HT-29 (cell line): Measurements from ENCODE around the gene TFF3. TPM values are rescaled to one million over a fixed set of nuclear protein-coding genes. Genes with fewer than 3 reads are reported as not detected.
A peak's percentile ranks its signal among the peaks of the same experiment; 100 is the strongest.

ENCODE experiments used
- DNase-seq: peaks from one replicate; pipeline ENCODE4 v3.0.0-alpha.2; 2015; ENCODE audit warnings: low spot score
- total RNA-seq: library from RNA; depleted of rRNA; stranded (reverse); fragments of >200 nt; shearing (Covaris generic); gene quantifications from 2 replicates; pipeline ENCODE4 v1.2.3, GENCODE V29; 2014; rRNA removed

Gene TFF3, protein sequence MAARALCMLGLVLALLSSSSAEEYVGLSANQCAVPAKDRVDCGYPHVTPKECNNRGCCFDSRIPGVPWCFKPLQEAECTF
- 58.5 and 71.8 TPM in 2 replicates for total RNA-seq

DNA sequence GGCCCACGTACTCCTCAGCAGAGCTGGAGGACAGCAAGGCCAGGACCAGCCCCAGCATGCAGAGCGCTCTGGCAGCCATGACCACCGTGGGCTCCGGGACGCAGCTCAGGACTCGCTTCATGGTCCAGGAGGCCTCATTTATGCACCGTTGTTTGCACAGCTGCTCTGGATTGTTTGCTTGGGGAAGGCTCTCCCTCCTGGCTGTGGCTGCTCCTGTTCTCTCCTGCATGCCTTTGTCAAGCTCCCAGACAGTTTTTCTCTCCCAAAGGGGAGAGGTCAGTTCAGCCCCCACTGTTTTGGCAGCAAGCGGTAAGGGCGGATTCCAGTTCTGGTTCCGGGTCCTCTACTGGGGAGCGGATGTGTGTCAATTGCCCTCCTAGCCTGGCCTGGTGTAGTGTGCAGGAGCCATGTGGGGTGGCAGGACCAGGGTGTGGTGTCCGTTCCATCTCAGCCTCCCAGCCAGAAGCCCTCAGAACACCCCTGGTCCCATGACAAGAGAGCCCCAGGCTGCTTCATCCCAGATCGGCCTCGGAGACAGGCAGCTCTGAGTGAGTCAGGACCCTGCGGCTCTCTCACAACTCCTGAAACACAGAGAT, at the start of gene TFF3:
TSS of gene TFF3 (minus strand) at position 114 of the 596 bp plus-strand sequence. CDS start at position 79, 35 bp downstream.
- peak; percentile 38 for DNase-seq

DNA sequence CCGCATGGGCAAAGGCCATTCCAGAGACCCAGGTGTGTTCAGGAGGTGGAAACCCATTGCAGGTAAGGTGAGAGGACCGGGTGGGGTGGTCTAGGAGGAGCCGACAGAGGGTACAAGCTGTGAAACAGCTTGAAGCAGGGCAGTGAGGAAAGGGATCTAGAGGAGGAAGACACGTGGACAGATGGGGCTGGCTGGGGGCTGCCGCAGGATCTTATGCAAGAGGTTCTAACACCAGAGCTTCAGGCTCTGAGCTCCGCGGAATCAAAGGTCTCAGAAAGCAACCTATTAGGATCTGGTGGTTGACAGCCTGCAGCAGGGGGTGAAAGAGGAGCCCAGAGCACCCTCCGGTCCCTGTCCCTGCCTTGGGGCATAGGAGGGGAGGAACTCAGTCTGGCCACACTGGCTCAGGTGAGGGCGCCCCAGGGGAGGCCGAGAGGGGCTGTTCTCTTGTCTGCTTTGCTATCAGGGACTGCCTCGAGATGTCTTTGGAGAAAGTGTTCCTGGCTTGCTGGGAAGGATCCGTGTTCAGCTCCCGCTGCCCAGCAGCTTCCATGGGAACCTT, 49.2 kb upstream of the TFF3 start:
- no peak for DNase-seq

DNA sequence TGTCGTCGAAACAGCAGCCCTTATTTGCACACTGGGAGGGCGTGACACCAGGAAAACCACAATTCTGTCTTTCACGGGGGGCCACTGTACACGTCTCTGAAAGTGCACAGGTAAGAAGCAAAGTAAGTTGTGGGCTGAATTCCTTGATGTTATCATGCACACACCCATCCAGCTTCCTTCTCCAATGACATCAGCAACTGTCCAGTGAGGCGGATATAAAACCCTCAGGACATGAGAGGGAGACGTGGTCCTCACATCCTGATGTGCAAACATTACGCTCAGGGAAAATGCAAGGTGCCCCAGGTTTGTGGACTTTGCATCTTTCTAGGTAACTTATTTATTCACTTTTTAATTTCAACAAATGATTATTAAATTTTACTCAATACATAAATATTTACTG, 48.1 kb upstream of the TFF3 start:
- DNase-seq: peak; percentile 23

DNA sequence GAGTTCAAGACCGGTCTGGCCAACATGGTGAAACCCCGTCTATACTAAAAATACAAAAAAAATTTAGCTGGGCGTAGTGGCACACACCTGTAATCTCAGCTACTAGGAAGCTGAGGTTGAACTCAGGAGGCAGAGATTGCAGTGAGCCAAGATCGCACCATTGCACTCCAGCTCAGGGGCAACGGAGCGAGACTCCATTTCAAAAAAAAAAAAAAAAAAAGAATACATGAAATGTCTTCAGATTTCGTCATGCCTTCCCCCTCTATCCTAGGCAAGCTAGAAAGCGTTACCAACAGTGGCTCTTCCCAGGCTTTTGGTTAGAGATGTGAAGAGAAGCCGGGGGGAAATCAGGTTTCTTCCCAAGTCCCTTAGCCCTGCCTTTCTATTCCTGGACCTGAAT, 47.5 kb upstream of the TFF3 start:
- DNase-seq: no peak

DNA sequence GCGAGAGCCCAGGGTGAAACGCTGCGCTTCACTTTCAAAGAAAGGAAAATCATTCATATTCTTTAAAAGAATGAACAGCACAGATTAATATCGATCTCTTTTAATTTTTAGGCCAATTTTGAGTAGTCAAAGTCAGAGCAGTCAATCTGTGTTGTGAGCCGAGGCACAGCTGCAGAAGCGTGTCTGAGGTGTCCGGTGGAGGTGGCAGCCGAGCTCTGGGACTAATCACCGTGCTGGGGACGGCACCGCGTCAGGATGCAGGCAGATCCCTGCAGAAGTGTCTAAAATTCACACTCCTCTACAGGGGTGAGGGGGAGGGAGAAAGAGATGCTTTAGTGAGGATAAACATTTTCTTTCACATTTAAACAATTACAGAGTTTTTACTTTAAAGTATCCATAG, 47.0 kb upstream of the TFF3 start:
- no peak for DNase-seq

DNA sequence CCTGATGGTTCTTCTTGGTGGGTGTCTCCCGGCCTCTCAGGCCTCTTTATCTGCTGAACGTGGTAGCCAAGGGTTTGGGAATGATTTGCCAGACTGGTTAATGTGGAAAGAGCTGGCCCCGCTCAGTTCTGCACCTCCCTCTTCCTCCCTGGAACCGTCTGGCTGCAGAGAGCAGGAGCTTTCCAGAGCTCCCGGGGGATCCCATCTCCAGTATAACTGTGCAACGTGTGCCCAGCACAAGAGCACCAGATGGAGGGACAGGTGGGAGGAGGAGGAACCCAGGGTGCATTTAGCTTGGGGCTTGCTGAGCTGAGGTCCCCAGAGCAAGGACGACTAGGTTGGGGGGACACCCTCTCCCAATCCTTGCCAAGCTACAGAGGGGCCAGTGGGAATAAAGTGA, 46.1 kb upstream of the TFF3 start:
- no peak for DNase-seq

DNA sequence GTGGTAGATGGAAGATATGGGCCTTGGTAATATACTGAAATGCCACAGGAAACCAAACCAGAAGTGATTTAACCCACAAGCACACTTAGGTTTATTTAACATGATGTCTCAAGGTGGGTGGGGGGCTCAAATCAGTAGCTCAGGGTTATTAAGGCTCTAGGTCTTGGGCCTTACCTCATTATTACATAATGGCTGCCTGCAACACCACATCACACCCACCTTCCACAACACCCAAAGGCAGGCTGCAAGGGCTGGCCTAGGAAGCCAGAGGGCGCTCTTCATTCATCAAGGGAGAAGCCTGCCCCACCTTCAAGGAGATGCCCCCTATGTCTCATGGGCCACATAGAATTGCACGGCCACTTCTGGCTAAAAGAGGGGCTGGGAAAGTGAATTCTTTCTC, 45.1 kb upstream of the TFF3 start:
- DNase-seq: peak; percentile 65

DNA sequence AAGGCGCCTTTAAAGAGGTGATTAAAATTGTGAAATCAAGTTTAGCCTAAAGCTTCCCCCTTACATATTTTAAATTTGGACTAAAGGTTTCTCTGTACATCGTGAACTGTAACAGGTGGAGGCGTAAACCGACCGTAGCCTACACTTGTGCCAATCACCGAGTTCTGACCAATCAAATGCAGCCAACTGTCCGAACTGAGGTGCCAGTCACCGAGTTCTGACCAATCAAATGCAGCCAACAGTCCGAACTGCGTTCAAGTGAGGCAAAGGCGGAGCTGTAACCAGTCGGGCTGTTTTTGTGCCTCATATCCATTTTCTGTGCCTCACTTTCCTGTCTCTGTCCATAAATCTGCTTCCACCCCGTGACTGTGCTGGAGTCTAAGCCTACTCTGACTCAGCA, 43.7 kb upstream of the TFF3 start:
- DNase-seq: no peak

DNA sequence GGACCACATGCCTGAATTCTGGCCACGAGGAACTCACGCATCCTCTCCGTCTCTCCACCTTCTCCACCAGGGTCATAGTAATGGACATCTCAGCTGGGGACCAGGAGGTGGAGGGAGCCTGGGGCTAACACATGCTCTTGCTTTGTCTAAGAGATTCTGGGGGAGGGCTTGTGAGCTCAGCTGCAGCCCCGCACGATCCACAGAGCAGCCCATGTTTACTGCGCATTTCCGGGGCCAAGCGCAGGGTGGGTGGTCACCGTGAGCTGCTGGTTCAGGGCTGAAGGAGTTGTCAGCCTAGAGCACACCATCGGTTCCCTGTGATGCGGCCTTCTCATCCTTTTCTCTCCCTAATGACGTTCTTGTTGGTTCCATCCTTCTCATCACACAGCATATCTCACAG, 43.1 kb upstream of the TFF3 start:
- DNase-seq: no peak

DNA sequence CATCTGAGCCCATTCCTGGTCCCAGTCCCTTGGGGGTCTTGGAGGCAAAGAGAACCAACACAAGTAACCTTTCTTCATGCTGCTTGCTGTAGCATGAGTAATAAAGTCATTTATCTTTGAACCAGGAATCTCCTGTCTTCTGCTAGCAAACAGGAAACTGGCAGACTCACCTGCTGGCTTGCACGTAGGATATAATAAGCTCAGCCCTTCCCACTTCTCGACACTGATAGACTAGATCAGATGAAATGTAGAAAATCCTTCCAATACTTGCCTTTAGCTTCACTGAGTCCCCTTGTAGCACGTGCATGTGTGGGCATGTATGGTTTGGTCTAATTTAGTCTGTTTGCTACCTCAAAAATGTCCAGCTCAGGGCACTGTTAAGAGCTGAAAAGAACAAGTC, 42.1 kb upstream of the TFF3 start:
- DNase-seq: no peak

DNA sequence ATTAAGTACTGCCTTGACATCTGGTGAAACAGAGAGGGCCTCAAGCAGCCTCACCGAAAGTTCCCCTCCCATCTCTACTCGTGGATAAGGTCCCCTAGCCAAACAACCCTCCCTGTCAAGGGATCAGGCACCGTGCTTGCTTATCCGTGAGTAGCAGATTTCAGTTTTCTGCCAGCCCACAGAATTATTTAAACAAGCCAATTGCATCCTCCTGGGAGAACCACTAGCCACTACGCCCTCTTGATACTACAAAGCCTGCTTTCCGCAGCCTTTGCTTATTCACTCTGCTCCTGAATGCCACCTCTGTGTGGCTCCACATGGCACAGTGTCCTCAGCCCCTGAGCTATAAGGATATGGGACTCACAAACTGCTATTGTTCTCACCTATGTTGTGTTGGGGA, 41.4 kb upstream of the TFF3 start:
- no peak for DNase-seq

DNA sequence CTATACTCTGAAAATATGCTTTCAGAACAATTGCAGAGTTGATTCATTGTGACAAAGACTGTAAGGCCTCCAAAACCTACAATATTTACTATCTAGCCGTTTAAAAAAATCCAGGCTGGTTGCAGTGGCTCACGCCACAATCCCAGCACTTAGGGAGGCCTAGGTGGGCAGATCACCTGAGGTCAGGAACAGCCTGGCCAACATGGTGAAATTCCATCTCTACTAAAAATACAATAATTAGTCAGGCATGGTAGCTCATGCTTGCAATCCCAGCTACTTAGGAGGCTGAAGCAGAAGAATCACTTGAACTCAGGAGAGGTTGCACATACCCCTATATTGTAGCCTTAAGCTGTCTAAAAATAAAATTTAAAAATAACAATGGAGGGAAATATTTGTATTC, 40.8 kb upstream of the TFF3 start:
- DNase-seq: no peak

DNA sequence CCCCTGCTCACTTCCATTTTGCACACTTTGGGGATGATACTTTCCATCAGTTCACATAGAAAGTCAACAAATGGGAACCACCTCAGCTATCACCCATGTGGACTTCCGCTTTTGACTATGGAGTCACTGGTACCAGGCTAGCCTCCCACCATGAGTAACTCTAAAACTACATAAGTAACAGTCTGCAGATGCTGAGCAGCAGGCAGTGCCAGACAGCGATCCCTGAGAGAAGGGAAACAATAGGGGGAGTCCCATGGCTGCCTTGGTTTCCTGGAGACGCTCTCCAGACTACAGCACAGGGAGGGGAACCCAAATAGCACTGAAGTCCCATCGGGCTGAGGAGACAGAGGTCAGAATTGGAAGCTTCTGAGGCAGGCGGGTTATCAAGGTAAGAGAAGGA, 38.4 kb upstream of the TFF3 start:
- no peak for DNase-seq

DNA sequence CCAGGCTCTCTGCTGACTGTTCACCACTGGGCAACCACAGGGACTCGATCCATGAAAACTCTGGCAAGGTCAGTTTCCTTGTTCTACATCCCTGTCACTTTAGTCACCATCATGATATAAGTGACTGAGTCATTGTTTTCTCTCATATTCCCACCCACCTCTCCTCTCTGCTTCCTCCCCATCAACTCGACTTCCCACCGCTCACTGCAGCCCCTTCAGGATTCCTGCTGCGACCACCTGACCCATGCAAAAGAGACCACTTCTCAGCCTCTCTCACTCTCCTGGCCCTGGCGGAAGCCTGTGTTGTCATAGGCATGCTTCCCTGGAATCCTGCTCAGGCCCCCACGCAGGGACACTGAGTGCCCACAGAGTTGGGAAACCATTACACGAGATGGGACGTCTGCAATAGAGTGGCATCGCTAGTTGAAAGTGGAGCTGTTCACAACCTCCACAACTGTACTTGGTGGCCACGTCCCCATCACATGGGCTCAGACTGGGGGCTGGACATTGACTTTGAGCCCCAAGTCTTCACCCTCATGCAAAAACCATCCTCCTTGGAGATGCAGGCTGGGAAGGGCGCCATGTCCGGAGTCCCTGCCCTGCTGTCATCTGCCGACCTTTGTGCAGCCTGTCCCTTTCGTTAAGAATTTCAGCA, 37.4 kb upstream of the TFF3 start:
- no peak for DNase-seq

DNA sequence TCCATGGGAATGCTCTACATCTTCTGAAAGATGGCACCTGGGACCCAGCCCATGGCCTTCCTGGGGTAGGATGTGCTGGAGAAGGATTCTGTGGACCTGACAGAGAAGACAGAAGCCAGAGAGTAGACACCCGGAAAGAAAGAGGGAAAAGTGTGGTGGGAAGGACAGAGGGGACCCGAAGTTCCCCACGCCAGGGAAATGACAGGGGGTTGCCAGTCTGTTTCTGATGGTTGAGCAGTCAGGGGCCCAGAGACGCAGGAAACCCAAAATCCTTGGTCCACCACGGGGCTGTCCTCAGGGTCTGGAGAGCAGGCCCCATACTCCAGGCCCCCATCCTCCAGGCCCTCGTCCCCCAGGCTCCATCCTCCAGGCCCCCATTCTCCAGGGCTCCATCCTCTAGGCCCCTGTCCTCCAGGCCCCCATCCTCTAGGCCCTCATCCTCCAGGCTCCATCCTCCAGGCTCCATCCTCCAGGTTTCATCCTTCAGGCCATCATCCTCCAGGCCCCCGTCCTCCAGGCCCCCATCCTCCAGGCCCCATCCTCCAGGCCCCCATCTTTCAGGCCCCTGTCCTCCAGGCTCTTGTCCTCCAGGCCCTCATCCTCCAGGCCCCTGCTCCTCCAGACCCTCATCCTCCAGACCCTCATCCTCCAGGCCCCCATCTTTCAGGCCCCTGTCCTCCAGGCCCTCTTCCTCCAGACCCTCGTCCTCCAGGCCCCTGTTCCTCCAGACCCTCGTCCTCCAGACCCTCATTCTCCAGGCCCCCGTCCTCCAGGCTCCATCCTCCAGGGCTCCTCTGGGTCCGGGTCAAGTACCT, 36.6 kb upstream of the TFF3 start:
- DNase-seq: no peak

DNA sequence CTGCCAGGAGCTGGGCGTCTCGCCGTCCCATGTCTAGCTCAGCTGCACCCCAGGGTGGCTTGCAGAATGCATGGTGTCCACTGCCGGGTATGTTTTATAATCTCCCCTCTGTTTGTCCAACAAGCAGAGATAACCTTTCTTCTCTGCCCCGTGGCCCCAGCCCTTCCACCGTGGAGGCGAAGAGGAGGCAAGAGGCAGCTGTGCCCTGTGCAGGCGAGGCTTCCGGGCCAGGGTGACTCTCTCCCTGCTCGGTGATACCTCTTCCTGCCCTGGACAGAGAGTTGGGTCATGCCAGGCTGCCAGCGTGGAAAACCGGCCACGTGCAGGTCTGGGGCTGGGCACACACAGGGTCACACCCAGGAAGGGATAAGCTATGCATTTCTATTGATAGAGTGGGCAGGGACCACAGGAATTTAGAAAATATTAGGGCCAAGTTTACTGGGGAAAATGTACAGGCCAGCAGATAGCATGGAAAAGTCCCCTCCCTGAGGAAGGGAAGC, 35.8 kb upstream of the TFF3 start, which contains the start of gene TFF2:
TSS of gene TFF2 (minus strand) at position 68 of the 500 bp plus-strand sequence. CDS start at position 31, 37 bp downstream.
- peak; percentile 28 for DNase-seq

DNA sequence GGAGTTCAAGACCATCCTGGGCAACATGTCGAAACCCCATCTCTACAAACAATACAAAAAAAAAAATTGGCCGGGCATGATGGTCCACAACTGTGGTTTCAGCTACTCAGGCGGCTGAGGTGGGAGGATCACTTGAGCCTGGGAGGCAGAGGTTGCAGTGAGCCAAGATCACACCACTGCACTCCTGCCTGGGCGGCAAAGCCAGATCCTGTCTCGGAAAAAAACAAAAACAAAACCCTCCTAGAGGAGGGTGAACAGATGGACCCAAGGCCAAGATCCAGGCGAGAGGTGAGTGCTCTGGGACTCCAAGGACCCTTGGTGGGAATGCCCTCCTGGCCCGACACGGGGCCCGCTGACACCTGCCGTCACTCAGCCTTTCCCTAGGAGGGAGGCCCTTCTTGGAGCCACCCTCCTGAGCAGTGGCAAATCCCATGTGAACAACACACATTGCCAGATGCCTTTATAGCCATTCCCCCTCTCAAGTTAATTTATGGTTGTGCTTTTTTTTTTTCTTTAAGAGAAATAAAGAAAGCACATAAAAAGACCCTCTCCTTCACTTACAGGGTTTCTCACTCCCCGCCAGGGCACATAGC, 35.2 kb upstream of the TFF3 start:
- no peak for DNase-seq

DNA sequence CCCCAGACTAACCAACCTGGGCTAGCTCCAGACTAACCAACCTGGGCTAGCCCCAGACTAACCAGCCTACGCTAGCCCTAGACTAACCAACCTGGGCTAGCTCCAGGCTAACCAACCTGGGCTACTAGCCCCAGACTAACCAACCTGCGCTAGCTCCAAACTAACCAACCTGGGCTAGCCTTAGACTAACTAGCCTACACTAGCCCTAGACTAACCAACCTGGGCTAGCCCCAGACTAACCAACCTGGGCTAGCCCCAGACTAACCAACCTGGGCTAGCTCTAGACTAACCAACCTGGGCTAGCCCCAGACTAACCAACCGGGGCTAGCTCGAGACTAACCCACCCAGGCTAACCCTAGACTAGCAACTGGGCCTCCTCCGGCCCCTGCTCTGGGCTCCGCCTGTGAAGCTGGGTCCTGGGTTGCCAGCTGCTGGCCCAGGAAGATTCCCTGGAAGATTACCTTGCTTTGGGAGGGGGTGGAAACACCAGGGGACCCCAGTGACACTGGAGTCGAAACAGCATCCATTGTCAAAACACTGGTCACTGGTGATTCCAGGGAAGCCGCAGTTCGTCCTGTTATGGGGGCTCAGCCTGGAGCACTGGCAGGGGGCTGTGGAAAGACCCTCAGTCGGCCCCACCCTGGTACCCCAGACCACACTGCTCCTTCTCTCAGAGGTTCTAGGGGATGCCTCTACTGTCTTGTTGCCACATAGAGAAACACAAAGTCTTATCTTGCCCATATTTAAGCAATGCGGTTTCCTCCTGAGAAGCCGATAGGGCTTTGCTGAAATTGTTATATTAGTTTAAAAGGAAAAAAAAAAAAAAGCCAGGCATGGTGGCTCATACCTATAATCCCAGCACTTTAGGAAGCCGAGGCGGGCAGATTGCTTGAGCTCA, 34.5 kb upstream of the TFF3 start:
- no peak for DNase-seq

DNA sequence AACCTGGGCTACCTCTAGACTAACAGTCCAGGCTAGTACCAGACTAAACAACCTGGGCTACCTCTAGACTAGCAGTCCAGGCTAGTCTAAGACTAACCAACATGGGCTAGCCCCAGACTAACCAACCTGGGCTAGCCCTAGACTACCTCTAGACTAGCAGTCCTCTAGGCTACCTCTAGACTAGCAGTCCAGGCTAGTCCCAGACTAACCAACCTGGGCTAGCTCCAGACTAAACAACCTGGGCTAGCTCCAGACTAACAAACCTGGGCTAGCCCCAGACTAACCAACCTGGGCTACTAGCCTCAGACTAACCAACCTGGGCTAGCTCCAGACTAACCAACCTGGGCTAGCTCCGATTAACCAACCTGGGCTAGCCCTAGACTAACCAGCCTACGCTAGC, 33.6 kb upstream of the TFF3 start:
- DNase-seq: no peak

DNA sequence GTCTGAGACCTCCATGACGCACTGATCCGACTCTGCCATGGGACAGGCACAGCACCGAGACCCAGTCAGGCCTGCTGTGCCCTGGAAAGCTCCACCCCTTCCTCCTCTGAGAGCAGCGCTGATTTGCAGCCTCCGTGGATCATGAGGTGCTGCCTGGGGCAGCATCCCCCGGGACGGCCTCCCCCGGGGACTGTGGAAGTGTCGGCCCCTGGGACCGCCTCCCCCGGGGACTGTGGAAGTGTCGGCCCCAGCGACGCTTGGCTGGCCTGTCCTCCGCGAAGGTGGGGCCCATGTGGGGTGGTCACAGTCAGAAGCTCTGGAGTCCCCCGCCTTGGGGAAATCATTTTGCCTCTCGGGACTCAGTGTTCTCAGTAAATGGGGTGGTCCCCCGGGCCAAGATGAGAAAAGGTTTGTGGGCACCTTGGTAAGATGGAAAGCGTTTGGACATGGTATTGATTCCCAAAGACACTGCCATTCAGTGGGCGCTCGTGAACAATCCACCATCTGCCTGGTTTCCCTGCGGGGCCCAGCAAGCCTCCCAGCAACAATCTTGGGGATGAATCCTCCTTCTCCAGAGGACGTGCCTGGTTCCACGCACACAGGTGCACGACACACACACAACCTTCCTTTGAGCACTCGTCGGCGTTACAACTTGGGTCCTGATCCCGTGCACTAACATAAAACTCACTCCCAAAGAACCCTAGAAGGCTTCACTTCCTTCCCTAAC, 32.6 kb upstream of the TFF3 start:
- no peak for DNase-seq
